ENCODE measurements around the gene P4HTM. TPM values are rescaled to one million over a fixed set of nuclear protein-coding genes. Genes with fewer than 3 reads are reported as not detected.

Gene P4HTM
- total RNA-seq, 4 donors from 2014 or later: 47.0 to 95.9 (median 78.0) TPM

DNA sequence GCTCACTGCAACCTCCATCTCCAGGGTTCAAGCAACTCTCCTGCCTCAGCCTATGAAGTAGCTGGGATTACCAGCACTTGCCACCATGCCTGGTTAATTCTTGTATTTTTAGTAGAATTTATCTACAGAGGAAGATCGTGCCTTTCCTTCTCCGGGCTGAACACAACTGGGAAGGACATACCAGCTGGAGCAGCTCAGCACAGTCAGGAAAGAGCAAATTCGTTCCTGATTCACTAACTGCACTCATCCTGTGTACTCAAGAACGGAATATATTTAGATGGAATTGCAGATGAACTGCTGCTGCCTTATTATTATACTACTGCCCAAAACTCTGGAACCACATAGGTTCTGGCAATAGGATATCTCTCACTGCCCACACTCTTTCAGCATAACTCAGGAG is 27.1 kb upstream of the P4HTM start:
- Histone ChIP-seq H3K36me3 (peaks cover 0 to 64% (median 0%) of the 10 kb centered on the region in 3 donors), H3K4me1 (no peaks in the 10 kb centered on the region)

DNA sequence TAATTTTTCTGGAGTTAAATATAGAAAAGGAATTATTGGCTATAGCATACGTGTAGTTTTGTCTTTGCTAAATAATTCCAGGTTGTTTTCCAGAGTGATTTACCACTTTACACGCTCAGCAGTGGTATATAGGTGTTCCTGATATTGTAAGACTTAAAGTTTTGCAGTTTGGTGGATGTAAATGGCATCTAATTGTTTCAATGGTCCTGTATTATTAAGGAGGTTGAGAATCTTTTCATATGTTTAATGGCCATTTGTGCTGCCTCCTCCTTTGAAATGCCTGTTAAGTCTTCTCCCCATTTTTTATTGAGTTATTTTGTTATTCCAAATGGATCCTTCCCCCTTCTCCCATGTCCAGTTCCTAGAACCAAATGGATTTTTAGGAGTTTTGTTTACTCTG is 26.4 kb upstream of the P4HTM start:
- no peaks in the 10 kb centered on the region for H3K4me1 ChIP-seq
- no peak overlapping the region for H3K27ac ChIP-seq
- H3K4me3 ChIP-seq: no peak overlapping the region
- no peaks in the 10 kb centered on the region for H3K9me3 ChIP-seq
- TF ChIP-seq, protein P1, sequence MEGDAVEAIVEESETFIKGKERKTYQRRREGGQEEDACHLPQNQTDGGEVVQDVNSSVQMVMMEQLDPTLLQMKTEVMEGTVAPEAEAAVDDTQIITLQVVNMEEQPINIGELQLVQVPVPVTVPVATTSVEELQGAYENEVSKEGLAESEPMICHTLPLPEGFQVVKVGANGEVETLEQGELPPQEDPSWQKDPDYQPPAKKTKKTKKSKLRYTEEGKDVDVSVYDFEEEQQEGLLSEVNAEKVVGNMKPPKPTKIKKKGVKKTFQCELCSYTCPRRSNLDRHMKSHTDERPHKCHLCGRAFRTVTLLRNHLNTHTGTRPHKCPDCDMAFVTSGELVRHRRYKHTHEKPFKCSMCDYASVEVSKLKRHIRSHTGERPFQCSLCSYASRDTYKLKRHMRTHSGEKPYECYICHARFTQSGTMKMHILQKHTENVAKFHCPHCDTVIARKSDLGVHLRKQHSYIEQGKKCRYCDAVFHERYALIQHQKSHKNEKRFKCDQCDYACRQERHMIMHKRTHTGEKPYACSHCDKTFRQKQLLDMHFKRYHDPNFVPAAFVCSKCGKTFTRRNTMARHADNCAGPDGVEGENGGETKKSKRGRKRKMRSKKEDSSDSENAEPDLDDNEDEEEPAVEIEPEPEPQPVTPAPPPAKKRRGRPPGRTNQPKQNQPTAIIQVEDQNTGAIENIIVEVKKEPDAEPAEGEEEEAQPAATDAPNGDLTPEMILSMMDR (IDR thresholded peaks at IDR 0.05): no peak
- no peak for TF ChIP-seq POLR2A (IDR thresholded peaks at IDR 0.05)
- H3K27me3 ChIP-seq: no peaks in the 10 kb centered on the region
- H3K36me3 ChIP-seq: peaks cover 0 to 62% (median 0%) of the 10 kb centered on the region in 3 donors
- no peak for DNase-seq

More for the DNA sequence above, 27.1 kb upstream of the P4HTM start:
- Histone ChIP-seq H3K27me3 (no peaks in the 10 kb centered on the region), H3K9me3 (no peaks in the 10 kb centered on the region), H3K27ac (no peak overlapping the region), H3K4me3 (no peak overlapping the region)
- no peak for DNase-seq
- TF ChIP-seq, protein P1 (IDR thresholded peaks at IDR 0.05): no peak

DNA sequence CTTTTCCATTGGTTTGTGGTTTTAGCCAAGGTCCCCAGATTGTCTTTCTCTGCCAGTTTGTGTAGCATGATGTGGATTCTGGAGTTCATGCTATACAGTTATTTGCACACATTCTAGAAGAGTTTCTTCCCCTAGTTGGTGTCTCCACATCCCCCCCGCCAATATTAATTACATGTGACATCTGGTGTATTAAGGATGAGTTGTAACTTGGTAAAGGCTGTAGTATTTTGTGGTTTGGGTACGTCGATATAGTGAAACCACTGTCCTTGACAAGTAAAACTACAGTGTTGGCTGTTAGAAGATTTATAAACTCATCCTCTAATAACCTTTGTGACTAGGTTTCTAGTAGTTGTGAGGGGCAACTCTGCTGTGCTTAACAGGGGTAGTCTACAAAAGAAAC is 23.7 kb upstream of the P4HTM start:
- H3K27ac ChIP-seq: no peak overlapping the region
- peaks cover 0 to 88% (median 0%) of the 10 kb centered on the region in 3 donors for H3K36me3 ChIP-seq
- no peak for DNase-seq

DNA sequence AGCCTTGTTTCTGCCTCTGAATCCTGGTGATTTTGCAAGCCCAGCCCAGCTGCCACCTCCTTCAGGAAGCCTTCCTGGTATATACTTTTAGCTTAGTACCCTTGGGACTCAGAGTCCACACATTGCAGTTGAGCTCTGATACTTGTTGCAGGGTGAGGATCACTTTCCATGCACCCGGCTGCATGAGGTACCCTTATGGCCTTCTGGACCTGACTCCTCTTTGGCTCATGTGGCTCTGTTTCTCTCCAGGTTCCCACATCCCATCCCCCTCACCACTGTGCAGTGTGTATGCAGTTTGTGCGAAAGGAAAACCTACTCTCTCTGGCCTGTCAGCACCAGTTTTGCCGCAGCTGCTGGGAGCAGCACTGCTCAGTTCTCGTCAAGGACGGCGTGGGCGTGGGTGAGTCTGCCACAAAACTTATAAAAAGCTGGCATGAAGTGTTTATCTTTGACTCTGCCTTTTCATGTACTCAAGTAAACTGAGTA is 23.1 kb upstream of the P4HTM start:
- peaks cover 0 to 90% (median 0%) of the 10 kb centered on the region in 3 donors for H3K36me3 ChIP-seq
- no peak overlapping the region for H3K4me3 ChIP-seq
- no peaks in the 10 kb centered on the region for H3K9me3 ChIP-seq
- H3K27ac ChIP-seq: no peak overlapping the region
- H3K4me1 ChIP-seq: no peaks in the 10 kb centered on the region
- TF ChIP-seq POLR2A (IDR thresholded peaks at IDR 0.05): no peak
- TF ChIP-seq, protein P1 (IDR thresholded peaks at IDR 0.05): no peak
- H3K27me3 ChIP-seq: no peaks in the 10 kb centered on the region
- peak in 1 of 3 donors; percentile 36 for DNase-seq

More for the DNA sequence above, 23.7 kb upstream of the P4HTM start:
- TF ChIP-seq POLR2A (IDR thresholded peaks at IDR 0.05): no peak
- TF ChIP-seq, protein P1 (IDR thresholded peaks at IDR 0.05): no peak
- Histone ChIP-seq H3K4me3 (no peak overlapping the region), H3K27me3 (no peaks in the 10 kb centered on the region), H3K9me3 (no peaks in the 10 kb centered on the region), H3K4me1 (no peaks in the 10 kb centered on the region)

DNA sequence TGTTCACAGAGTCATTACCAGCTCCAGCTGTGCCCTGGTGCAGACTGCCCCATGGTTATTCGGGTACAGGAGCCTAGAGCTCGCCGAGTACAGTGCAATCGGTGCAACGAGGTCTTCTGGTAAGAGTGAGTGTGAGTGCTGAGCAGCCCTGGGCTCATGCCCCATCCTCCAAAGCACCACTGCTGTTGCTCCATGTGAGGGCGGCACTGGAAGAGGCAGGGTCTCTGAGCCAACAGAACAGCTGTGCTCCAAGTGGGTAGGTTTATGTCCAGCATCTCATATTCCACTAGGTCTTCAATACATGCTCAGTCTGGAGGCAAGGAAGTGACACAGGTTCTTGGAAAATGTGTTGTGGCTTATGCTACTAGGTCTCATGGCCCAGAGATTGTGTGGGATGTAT is 19.5 kb upstream of the P4HTM start:
- H3K27ac ChIP-seq: no peak overlapping the region
- no peaks in the 10 kb centered on the region for H3K9me3 ChIP-seq
- peaks cover 0 to 98% (median 0%) of the 10 kb centered on the region in 3 donors for H3K36me3 ChIP-seq
- H3K4me1 ChIP-seq: no peaks in the 10 kb centered on the region
- peak in 1 of 3 donors; percentile 26 for DNase-seq
- no peak overlapping the region for H3K4me3 ChIP-seq
- TF ChIP-seq, protein P1 (IDR thresholded peaks at IDR 0.05): no peak
- no peak for TF ChIP-seq POLR2A (IDR thresholded peaks at IDR 0.05)
- H3K27me3 ChIP-seq: no peaks in the 10 kb centered on the region

Data from Peyer's patch (tissue), 4 donors.